ENCODE results near the gene VPS8.

VPS8 gene

GRCh38 chr3:185065059-185065458 is 253.1 kb downstream of the VPS8 start:
- no peak for DNase-seq

GRCh38 chr3:185066251-185066650 is 254.3 kb downstream of the VPS8 start:
- no peak for DNase-seq

- DNase-seq: no peak
These were observed 255.2 kb downstream of the VPS8 start for GRCh38 chr3:185067173-185067572.

- no peak for DNase-seq
These were observed 257.4 kb downstream of the VPS8 start for GRCh38 chr3:185069037-185070030.

GRCh38 chr3:185070491-185071286 is 258.7 kb downstream of the VPS8 start:
- no peak for DNase-seq

GRCh38 chr3:185071287-185071800 is 259.4 kb downstream of the VPS8 start:
- DNase-seq: no peak

- no peak for DNase-seq
These were observed 263.6 kb downstream of the VPS8 start for GRCh38 chr3:185075547-185075946.

- no peak for DNase-seq
These were observed 264.3 kb downstream of the VPS8 start for GRCh38 chr3:185076219-185076618.

GRCh38 chr3:185079625-185080024 is 267.7 kb downstream of the VPS8 start:
- DNase-seq: no peak

GRCh38 chr3:185081521-185081920 is 269.6 kb downstream of the VPS8 start:
- DNase-seq: no peak

GRCh38 chr3:185082149-185082548 is 270.2 kb downstream of the VPS8 start:
- DNase-seq: no peak

GRCh38 chr3:185082829-185083228 is 270.9 kb downstream of the VPS8 start:
- DNase-seq: no peak

GRCh38 chr3:185084402-185084801 is 272.4 kb downstream of the VPS8 start:
- DNase-seq: no peak

GRCh38 chr3:185084901-185085300 is 272.9 kb downstream of the VPS8 start:
- DNase-seq: no peak

GRCh38 chr3:185087419-185087818 is 275.5 kb downstream of the VPS8 start:
- no peak for DNase-seq

- no peak for DNase-seq
These were observed 277.4 kb downstream of the VPS8 start for GRCh38 chr3:185089343-185089742.

- DNase-seq: no peak
These were observed 277.8 kb downstream of the VPS8 start for GRCh38 chr3:185089751-185090150.

GRCh38 chr3:185090811-185091210 is 278.8 kb downstream of the VPS8 start:
- DNase-seq: no peak

GRCh38 chr3:185093116-185093515 is 281.1 kb downstream of the VPS8 start:
- DNase-seq: no peak

- no peak for DNase-seq
These were observed 282.7 kb downstream of the VPS8 start for GRCh38 chr3:185094697-185095096.
